ENCODE measurements around the gene DUSP6.

Gene DUSP6

DNA sequence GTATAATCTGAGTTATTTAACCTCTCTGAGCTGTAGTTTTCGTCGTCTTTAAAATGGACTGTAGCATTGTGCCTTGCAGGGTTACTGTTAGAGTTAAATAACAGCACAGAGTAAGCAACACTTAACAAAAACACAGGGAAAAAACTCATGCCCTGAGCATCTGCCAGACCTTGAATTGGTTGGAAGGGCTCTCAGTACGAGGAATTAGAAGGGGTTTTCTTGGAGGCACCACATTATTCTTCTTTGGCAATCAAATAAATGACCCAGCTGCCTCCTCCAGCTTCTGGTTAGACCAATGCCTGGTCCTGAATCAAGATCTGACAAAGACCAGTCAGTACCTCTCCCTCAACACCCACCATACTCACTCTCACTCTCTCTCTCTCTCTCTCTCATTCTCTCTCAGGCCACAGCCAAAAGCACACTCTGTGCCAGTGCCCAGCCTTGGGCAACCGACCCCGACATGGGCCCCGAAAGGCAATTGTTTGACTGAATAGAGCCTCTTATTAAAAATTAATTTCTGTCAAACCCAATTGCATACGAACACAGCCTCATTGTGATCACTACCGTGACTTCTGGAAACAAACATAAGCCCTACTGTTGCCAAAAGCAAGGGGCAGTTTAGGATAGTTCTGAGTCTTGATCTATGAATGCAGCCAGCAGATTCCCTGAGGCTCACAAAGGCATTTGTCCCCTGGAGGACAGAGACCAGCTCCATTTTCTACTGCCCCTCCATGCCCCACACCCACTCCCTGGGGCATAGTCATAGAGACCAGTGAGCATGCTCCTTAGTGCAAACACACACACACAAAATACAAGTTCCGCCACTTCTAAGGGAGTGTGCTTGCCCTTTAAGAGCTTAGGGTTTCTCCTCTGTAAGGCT is 23.9 kb downstream of the DUSP6 start:
- DNase-seq: no peak

DNA sequence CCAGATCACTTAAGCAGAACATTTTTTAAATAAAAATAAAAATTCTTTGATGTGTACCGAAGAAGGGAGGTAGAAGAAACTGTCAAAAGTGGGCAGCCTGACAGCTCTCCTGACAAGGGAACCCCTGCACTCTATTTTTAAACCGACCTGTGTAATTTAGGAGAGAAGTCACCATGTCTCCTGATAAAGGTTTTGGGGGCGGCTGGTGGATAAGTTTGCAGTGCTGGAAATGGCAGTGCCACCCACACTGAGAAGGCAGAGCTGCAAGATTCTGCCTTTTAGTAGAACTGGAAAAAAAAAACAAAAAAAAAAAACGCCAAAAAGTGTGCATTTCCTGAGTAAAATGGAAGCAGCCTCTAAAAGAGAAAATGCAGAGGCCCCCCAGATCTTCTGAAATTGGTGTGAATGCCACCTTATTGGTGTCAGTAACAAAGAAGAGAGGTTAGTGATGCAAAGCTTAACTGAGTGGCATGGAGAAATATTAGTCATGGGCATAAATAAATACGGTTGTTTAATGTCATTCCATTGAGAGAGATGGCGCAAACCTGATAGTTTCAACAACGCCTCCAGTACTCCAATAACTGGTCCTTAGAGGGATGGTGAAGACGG is 24.7 kb downstream of the DUSP6 start:
- DNase-seq: no peak

DNA sequence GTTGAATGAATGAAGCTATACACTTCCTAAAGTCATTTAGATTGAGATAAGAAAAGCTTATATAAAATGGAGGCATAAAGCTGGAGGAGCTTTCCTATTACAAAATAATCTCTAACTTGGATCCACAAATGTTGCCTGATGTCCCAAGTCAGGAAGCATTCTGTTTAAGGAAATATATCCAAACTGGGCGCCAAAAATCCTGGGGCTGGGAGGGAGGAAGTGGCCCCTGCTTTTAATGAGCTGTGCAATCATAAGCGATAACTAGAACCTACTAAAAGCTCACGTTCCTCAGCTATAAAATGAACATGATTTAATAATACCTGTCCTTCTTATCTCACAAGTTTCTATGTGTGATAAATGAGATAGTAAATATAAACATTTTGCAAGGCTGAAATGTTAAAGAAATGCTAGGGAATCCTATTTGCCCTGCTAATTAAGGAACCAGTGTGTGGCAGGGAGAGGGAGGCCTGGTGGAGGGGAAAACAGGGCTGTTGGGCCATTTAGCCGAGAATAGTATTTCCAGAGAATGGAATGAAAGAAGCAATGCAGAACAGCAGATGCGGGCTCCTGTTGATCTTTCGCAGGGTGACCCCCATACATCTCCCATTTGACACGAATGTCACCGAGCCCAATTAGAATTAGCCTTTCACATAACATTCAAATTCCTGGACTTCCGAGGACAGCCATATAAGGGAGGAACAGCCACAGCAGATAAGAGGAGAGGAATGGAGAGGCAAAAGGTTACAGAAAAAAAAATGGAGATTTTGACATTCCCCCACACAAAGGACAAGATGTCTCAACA is 25.9 kb downstream of the DUSP6 start:
- no peak for DNase-seq

DNA sequence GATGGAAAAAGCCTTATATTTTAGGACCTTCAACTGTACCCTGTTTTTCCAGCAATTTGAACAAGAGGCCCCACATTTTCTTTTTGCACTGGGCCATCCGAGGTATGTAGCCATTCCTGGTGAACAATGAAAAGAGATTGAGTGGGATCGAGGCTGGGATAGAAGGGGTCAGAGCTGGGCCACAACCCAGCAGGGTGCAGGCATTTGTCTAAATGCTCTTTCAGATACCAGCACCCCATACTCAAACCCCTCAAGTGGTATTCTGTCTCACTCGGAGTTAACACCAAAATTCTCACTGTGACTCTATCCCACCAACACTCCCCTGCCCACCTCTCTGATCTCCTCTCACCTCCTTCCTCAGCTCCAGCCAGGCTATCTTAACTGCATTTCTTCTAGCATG is 26.8 kb downstream of the DUSP6 start:
- DNase-seq: no peak

DNA sequence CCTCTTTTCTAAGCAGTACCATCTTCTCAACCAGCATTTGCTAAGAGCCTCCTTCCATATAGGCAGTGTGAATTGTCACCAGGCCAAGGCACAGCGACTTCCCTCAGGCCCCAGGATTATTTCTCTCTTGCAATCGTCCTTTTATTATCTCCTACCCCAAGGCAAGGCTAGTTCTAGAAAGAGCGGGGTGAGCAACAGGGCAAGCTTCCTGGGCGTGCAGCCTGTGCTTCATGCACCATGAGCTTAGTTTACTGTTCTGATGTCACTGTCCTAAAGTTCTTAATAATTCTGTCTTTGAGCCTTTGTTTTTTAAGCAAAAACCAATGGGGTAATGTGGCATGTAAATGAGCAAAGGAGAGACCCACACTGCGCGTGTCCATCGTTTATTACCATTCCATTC is 27.9 kb downstream of the DUSP6 start:
- no peak for DNase-seq

DNA sequence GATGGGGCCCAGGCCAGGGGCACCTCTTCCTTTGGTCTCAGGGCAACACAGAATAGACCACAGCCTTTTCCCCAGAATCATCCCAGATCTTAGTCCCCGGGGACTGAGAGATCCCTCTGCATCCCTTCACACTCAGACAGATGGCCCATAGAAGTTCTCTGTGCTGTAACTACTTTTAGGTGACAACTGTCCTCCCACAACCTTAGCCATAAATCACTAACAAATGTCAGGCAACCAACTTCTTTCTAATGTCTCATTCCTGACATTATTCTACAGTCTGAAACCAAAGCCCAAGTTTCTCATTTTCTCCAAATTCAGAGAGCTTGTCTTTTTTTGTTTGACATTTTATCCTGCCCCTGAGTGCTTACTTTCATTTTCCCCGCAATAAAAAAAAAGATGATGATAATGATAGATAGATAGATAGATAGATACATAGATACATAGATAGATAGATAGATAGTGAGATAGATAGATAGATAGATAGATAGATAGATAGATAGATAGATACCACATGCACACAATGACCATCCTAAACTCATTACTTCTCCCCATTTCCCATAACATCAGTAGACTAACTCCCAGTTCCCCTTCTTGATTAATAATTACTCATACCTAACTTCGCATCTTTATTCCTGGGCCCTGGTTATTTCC is 28.6 kb downstream of the DUSP6 start:
- no peak for DNase-seq

DNA sequence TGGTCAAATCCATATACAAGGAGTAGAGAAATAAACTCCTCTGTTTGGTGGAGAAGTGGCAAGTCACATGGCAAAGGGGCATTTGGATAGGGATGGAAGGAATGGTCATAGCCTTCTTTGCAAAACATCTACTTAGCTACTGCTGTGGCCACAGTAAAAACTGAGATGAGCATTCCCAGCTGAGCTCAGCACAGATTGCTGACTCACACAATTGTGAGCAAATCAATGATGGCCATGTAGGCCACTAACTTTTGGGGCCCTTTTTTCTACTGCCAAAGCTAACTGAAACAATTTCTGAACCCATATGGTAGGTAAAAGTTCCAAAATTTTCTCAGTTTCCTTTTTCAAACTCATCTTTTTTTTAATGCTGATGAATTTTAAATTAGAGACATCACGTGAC is 31.6 kb downstream of the DUSP6 start:
- no peak for DNase-seq

DNA sequence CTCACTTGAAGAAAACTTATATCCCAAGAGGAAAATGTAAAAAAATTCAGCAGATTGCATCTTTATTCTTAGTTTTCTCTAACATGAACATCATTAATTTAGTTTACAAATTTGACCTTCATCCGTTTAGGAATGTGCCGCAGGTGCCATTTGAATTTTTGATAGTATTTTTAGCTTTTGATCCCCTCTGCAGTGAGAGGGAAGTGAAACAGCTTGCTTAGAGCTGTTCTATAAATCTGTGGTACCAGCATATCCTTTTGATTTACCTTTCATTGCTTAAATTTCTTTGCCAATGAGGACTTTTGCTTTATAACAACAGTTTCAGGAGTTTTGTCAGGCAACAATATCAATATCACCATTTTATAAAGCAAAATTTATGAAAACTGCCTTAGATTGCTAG is 32.7 kb downstream of the DUSP6 start:
- no peak for DNase-seq

DNA sequence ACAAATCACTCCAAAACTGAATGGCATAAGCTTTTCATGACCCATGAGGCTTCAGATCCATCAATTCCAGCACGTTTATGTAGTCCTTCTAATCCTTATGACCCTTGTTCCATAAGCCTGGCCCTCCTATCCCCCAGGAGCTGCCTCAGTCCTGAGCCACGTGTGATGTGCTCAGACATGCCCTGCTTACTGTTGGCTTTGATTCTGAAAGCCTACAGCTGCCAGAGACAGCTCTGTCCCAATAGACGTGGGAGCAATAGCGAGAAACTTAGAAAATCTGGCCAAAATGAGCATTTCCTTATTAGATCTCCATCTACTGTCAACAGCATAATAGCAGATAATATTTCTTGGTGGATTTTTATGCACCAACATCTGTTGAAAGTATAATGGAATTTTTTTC is 33.2 kb downstream of the DUSP6 start:
- no peak for DNase-seq

DNA sequence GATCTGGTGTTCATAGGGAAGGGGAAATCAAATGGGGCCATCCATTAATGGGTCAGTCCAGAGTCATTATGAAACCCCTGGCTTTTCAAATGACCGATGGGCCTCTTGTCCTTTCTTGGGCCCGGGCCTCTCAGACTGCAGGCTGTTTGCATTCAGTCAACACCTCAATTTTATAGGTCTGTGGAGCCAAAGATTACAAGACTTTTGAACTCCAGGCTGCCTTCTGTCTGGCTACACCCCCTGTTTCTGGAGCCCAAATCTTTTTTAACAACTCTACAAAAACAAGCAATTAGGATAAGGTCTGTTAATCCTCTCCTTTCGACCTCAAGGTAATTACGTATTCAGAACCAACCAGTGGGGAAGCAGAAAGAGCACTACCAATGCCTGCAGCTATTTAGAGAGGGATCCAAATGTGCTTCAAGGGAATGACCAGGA is 35.6 kb downstream of the DUSP6 start:
- no peak for DNase-seq

DNA sequence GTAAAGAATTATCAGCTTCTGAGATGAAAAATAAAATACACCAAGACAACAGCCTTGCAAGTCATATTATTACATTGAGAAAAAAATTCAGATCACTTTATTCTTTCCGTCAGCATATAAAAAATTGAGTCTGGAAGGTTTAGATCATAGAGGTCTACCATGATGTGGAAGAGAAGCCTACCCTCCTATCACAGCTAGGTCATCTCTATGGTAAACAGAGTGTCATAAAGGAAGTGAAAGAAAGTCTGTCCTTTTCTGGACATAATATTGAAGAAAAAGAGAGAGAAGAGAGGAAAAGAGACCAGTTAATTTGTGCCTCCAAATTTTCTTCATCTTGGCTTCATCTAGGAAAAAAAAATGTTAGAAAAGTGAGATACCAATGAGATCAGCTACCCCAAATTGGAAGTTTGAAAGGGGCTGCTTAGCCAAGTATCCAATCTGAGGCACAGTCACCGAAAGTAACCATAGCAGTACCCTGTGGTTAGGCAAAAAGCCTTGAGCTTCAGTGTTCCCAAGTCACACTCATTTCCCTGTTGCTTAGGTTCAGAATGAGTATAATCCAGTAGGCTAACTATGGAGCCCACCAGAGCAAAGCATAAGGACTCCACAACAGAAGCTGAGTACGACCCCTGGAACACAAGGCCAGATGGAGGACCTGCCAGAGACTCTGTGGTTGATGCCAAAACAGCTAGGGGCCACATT is 38.1 kb downstream of the DUSP6 start:
- DNase-seq: no peak

DNA sequence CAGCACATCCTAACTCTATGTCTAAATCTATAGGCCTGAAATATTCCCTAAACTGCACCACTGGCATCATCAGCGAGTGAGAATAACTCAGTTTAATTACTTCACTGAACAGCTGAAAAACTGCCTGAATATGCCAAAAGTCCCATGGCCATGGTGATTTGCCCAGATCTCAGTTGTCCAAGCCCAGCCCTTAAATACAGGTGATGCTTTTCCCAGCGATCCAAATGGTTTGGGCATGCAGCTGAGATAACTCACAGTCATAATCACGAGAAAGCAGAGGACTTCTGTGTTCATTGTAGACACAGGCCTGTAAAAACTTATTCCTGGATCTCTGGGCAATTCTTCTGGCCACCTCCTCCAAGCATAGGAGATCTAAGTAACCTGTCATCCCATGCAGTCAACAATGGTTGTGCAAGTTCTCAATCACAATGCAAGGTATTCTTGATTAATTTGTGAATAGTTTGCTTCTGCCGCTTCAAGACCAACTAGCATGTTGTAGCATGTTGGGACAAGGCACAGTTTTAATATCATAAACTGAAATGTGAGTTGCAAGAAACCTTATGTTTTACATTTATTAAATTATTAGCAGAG is 40.5 kb downstream of the DUSP6 start:
- DNase-seq: no peak

DNA sequence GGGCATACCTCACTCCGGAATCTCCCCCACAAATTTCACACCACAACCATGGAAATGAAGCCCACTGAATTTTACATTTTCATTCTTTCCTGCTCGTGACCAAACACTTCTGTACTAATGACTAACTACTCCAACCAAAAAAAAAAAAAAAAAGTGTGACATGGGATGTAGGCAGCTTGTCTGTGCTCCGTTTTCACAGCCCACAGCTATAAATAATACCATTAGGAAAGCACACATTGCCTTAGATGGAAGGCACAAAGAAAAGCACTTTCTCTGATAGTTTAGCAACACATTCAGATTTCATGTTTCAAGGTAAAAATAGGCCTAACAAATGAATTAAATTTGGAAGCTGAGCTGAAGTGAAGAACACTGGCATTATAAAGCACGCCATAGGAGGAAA is 42.5 kb downstream of the DUSP6 start:
- DNase-seq: no peak

DNA sequence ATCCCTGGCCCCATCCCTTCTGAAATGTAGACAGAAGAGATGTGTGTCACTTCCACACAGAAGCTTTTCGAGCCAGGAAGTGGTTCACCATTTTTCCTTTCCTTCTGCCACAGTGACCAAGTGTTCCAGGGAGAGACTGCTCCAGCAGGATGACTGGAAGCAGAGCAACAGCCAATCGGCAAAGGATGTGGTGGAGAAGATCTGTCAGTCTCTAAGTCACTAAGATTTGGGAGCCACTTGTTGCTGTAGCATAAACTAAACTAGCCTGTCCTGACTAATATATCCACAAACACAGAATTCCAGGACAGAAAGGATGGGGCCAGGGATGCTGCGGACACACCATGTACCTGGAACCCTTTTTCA is 42.9 kb downstream of the DUSP6 start:
- no peak for DNase-seq

DNA sequence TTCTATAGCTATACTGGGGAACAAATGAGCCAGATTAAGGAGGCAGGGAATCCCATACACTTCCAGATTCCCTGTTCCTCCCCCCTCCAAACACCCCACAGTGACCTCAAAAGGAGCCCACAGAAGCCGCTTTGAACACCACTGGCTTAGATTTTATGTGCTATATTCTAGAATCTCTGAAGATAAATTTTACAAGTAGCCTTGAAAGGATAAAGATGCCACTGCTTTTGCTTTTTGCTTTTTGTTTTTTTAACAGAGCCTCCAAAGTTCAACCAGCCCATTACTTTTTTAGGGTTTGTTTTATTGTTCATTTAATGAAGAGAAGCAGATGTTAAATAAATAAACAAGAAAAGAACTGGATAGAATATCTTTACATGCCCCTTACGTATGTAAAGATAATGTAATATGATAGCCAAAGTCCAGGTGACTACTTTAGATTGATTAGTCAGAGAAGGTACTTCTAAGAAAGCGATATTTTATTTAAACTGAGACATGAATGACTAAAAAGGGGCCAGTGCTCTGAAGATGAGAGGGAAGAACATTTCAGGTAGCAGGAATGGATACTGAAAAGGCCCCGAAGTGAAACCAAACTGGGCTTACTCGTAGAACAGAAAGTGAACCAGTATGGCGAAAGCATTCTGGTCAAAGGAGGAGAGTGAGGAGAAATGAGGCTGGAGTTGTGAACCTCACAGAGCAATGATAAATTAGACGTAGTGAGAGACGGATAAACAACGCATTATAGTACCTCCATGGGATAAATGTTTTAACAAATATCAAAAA is 44.6 kb downstream of the DUSP6 start:
- DNase-seq: no peak

DNA sequence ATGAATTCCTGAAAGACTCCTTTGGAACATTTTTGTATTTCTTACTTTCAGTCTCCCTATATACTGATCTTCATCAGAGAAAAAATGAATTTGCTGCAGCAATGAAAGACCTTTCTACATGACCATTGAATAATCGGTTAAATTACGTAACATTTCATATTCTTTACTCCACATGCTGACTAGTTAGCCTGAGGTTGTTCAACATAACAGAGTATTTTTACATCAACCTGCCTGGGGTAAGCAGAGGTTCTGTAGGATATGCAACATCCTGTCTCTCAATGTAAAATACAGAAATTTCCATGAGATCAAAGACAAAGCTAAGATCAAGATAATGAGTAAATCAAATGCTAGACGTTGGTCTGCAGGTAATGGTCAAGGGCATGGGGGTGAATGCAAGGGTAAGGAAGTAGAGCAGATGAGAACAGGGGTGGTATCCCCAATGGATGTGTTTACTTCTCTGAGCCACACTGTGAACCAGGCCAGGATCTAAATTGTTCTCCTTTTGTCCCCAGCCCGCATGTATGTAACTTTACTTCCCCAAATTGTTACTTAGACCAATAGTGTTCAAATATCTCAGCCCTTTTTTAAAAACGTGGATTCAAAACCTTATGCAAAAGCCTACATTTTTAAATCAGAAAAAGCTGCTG is 45.4 kb downstream of the DUSP6 start:
- peak; percentile 30 for DNase-seq

DNA sequence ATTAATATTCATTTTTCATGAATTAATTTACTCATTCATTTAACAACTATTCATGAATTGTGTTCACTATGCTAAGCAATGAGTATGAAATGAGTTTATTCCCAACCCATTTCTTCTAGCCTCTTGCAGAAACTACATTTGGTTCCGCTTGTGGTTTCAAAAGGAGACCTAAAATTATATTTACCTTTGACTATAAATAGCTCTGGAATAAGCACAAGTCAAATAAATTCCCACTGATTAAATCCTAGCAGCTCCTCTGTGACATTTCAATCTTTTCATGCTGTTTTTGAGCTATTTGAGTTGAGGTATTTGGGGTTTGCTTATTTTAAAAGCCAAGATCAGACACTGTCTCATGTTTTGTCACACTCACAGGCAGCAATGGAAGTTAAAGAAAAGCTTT is 46.9 kb downstream of the DUSP6 start:
- DNase-seq: no peak

DNA sequence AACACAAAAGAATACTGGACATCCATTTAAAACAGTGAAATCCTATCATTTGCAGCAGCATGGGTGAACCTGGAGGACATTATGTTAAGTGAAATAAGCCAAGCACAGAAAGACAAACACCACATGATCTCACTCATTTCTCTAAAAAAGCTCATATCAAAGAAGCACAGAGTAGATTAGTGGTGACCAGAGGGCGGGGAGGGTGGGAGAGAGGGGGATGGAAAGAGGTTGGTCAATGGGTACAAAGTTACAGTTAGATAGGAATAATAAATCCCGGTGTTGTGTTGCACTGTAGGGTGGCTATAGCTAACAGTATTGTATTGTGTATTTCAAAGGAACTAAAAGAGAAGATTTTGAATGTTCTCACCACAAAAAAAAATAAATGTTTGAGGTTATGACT is 52.4 kb downstream of the DUSP6 start:
- peak; percentile 51 for DNase-seq

DNA sequence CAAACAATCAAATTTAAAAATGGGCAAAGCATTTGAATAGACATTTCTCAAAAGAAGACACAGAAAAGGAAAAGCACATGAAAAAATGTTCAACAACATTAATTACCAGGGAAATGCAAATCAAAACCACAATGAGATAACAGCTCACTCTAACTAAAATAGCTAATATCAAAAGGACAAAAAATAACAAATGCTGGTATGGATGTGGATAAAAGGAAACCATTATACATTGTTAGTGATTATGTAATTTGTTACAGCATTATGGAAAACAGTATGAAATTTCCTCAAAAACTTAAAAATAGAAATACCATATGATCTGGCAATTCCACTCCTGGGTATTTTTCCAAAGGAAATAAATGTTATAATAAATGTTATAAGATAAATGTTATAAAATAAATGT is 52.9 kb downstream of the DUSP6 start:
- DNase-seq: no peak
